Tibial nerve (tissue), 4 donors: Measurements from ENCODE around the gene PTTG1.

ENCODE experiments used
- CTCF ChIP-seq, 5 experiments: fragments of 200-600 bp in 3 of 5; fragments of 450-650 bp in 2 of 5; sonication (generic) in 3 of 5; IDR thresholded peaks; one replicate each; pipeline ENCODE4 v1.5.1; 2016 to 2019; ENCODE audit warnings: antibody characterized with exemption in 5 of 5, mild to moderate bottlenecking in 3 of 5, moderate library complexity in 2 of 5
- EP300 ChIP-seq, 2 donors: sonication (generic); formaldehyde crosslinking; IDR thresholded peaks; one replicate each; pipeline ENCODE4 v1.6.1; 2017; ENCODE audit warnings: antibody characterized with exemption in 2 of 2, mild to moderate bottlenecking in 1 of 2
- POLR2A ChIP-seq, 2 donors: fragments of 450-650 bp; IDR thresholded peaks; one replicate each; pipeline ENCODE4 v1.6.1; 2017; ENCODE audit warnings: antibody characterized with exemption in 2 of 2, mild to moderate bottlenecking in 2 of 2, moderate library complexity in 2 of 2

- TF ChIP-seq POLR2A (IDR thresholded peaks at IDR 0.05) (no peak), CTCF (IDR thresholded peaks at IDR 0.05) (no peak), EP300 (IDR thresholded peaks at IDR 0.05) (no peak)
Observed at GRCh38 chr5:160449458-160449857, 27.8 kb downstream of the PTTG1 start.
